Activated T-helper 2 cell treated with anti-CD3 and anti-CD28 coated beads, Interferon-gamma antibody, Interleukin-2, Interleukin-4, amounts not matched to agents 10 μg/mL and 5 μg/mL and 100 μg/mL, durations not matched to agents 14 hours and 24 hours and 36 hours (primary cell): ENCODE results near the gene UPK1B. TPM values are rescaled to one million over a fixed set of nuclear protein-coding genes. Genes with fewer than 3 reads are reported as not detected.

Source experiments
- DNase-seq: peaks from one replicate; pipeline ENCODE4 v3.0.0; 2021; ENCODE audit warnings: low spot score
- H3K27ac Mint-ChIP-seq: one replicate; pipeline ENCODE4 v1.8.0; 2021; ENCODE audit warnings: mixed read lengths
- H3K27me3 Mint-ChIP-seq: one replicate; pipeline ENCODE4 v1.8.0; 2021; ENCODE audit warnings: low read depth, mixed read lengths
- H3K36me3 Mint-ChIP-seq: one replicate; pipeline ENCODE4 v1.8.0; 2021; ENCODE audit warnings: low read depth, mixed read lengths
- H3K4me1 Mint-ChIP-seq: one replicate; pipeline ENCODE4 v1.8.0; 2021; ENCODE audit warnings: low read depth, mixed read lengths
- H3K4me3 Mint-ChIP-seq: one replicate; pipeline ENCODE4 v1.8.0; 2021; ENCODE audit warnings: low read depth, mild to moderate bottlenecking, moderate library complexity, mixed read lengths
- H3K9me3 Mint-ChIP-seq: one replicate; pipeline ENCODE4 v1.8.0; 2021; ENCODE audit warnings: mixed read lengths
- intact Hi-C: fragments of 100-400 bp; cut with micrococcal nuclease; formaldehyde crosslinking; loops from one replicate; pipeline ENCODE4 v1.15.1; 2023
- total RNA-seq: library from RNA; stranded (reverse); gene quantifications from 2 replicates; pipeline ENCODE4 v1.2.3, GENCODE V29; 2022

The UPK1B gene
- total RNA-seq, 1 donor from 2014 or later = not detected

GRCh38 chr3:119219069-119219468, 45.7 kb downstream of the UPK1B start:
- H3K27ac Mint-ChIP-seq = peak overlapping the region; percentile 73
- peak overlapping the region; percentile 14 for H3K4me3 Mint-ChIP-seq
- DNase-seq = peak; percentile 33
- peaks cover 12% of the 10 kb centered on the region for H3K4me1 Mint-ChIP-seq
- peaks cover 59% of the 10 kb centered on the region for H3K36me3 Mint-ChIP-seq
- H3K27me3 Mint-ChIP-seq = no peaks in the 10 kb centered on the region
- intact Hi-C loops = loop anchor here (1.0 kb wide), 1 partner anchor 22 kb away; no protein-coding TSS in a partner anchor
- H3K9me3 Mint-ChIP-seq = no peaks in the 10 kb centered on the region

DNA sequence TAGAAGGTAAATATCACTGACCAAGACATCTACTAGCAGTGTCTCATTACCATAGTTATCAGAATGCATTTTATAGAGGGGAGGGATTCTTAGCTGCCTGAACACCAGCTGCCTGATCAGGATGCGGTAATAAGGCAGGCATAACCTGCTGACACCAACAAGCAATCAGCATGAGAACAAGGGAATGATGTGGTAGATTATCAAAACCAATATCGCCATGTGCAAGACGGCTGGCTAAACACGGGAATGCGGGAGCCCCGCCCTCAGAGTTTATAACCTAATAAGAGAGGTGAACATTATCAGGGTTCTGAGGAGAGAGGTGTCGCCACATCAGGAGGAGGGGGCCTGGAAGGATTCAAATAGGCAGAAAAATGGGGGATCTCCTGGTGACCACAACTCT, 46.8 kb downstream of the UPK1B start:
- peaks cover 52% of the 10 kb centered on the region for H3K36me3 Mint-ChIP-seq
- no peaks in the 10 kb centered on the region for H3K27me3 Mint-ChIP-seq
- DNase-seq = no peak
- no peak overlapping the region for H3K27ac Mint-ChIP-seq
- H3K4me1 Mint-ChIP-seq = peaks cover 12% of the 10 kb centered on the region
- H3K9me3 Mint-ChIP-seq = no peaks in the 10 kb centered on the region
- intact Hi-C loops = no loop called here
- H3K4me3 Mint-ChIP-seq = no peak overlapping the region

DNA sequence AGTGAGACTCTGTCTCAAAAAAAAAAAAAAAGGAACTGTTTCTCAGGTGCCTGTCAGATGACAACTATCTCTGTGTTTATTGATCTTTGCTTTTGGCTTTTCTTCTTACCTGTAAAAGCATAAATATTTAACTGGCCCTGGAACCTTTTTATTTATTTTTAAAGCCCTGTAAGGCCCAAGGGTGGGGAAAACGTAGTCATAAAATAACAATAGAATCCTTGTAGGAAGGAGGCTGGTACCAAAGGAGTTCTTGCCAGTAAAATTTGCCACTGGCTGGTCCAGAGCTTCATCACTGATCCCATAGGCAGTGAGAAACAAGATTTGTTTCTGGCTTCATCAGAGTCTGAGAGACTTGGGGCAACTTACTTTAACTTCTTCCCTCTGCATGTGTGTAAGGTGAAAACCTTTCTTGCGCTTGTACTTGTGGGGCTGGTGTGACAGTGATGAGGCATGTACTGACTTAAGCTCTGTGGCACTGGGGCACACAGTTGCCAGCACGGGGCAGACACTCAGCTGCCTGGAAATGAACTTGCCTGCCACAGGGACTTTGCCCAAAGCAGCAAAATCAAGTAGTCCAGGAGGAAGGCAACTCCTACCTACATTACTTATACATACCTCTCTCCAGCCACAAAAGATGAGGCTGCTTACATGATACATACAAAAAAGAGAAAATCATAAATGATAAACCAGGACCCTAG, 47.7 kb downstream of the UPK1B start:
- Mint-ChIP-seq H3K4me3 (no peak overlapping the region), H3K36me3 (peaks cover 45% of the 10 kb centered on the region), H3K27me3 (no peaks in the 10 kb centered on the region), H3K4me1 (peaks cover 11% of the 10 kb centered on the region), H3K27ac (no peak overlapping the region), H3K9me3 (no peaks in the 10 kb centered on the region)
- no peak for DNase-seq
- intact Hi-C loops = no loop called here

GRCh38 chr3:119221779-119222320, 48.5 kb downstream of the UPK1B start:
- Mint-ChIP-seq H3K4me1 (peaks cover 11% of the 10 kb centered on the region), H3K4me3 (no peak overlapping the region), H3K27me3 (no peaks in the 10 kb centered on the region), H3K27ac (no peak overlapping the region), H3K36me3 (peaks cover 50% of the 10 kb centered on the region), H3K9me3 (no peaks in the 10 kb centered on the region)
- no peak for DNase-seq
- intact Hi-C loops = no loop called here

GRCh38 chr3:119222391-119222790, 49.0 kb downstream of the UPK1B start:
- H3K36me3 Mint-ChIP-seq = peaks cover 49% of the 10 kb centered on the region
- H3K4me3 Mint-ChIP-seq = no peak overlapping the region
- intact Hi-C loops = no loop called here
- peaks cover 11% of the 10 kb centered on the region for H3K4me1 Mint-ChIP-seq
- no peaks in the 10 kb centered on the region for H3K27me3 Mint-ChIP-seq
- no peak overlapping the region for H3K27ac Mint-ChIP-seq
- no peak for DNase-seq
- H3K9me3 Mint-ChIP-seq = no peaks in the 10 kb centered on the region

GRCh38 chr3:119223511-119223910, 50.1 kb downstream of the UPK1B start:
- Mint-ChIP-seq H3K4me1 (peaks cover 12% of the 10 kb centered on the region), H3K4me3 (no peak overlapping the region), H3K27ac (no peak overlapping the region), H3K36me3 (peaks cover 55% of the 10 kb centered on the region), H3K9me3 (no peaks in the 10 kb centered on the region), H3K27me3 (no peaks in the 10 kb centered on the region)
- no peak for DNase-seq
- intact Hi-C loops = no loop called here

DNA sequence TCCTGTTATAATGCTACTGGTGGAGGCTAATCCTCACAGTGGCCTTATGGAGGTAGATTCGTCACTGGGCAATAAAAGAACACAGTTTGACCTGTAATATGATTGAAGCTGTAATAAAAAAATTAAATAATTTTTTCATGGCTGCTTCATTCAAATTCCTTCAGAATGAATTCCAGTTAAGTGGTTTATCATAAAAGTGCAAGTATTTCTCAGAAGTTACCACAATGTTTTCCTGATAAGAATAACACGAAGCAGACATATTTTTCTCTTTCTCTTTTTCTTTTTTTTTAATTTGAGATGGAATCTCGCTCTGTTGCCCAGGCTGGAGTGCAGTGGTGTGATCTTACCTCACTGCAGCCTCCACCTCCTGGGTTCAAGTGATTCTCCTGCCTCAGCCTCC, 51.7 kb downstream of the UPK1B start:
- no peak overlapping the region for H3K27ac Mint-ChIP-seq
- intact Hi-C loops = no loop called here
- no peaks in the 10 kb centered on the region for H3K27me3 Mint-ChIP-seq
- H3K4me3 Mint-ChIP-seq = no peak overlapping the region
- H3K4me1 Mint-ChIP-seq = peaks cover 3% of the 10 kb centered on the region
- DNase-seq = no peak
- no peaks in the 10 kb centered on the region for H3K9me3 Mint-ChIP-seq
- peaks cover 60% of the 10 kb centered on the region for H3K36me3 Mint-ChIP-seq

GRCh38 chr3:119227070-119227850, 53.9 kb downstream of the UPK1B start:
- Mint-ChIP-seq H3K27me3 (no peaks in the 10 kb centered on the region), H3K36me3 (peaks cover 69% of the 10 kb centered on the region), H3K9me3 (no peaks in the 10 kb centered on the region), H3K4me3 (no peak overlapping the region), H3K4me1 (peaks cover 9% of the 10 kb centered on the region), H3K27ac (no peak overlapping the region)
- DNase-seq = no peak
- intact Hi-C loops = no loop called here

DNA sequence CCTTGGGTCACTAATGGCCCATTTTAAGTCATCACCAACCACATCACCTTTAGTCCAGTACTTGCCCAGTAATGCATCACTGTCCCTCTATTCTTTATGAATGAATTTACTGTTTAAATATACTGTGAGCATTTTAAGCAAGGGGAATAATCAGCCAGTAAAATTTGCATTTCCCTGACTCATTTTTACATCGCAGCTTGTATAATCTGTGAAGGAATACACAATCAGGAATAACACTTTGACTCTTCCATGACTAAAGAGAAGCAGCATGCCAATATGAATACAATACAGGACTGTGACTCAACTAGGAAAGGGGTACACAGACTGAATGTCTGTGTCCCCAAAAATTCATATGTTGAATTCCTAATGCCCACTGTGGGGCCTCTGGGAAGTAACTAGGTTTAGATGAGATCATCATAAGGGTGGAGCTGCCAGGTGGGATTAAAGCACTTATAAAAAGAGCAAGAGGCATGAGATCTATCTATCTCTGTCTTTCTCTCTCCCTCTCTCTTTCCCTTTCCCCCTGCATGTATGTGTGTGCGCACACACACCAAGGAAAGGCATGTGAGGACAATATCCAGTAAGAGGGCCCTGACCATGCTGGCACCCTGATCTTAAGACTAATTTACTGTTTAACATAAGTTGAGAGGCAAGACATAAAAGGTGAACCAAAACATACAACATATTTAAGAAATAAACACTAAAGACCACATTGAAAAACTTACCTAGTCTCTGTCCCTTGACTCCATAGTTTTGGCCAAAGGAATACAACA, 55.2 kb downstream of the UPK1B start:
- no peak for DNase-seq
- Mint-ChIP-seq H3K9me3 (no peaks in the 10 kb centered on the region), H3K4me1 (peaks cover 10% of the 10 kb centered on the region), H3K27ac (no peak overlapping the region), H3K36me3 (peaks cover 75% of the 10 kb centered on the region), H3K4me3 (no peak overlapping the region), H3K27me3 (no peaks in the 10 kb centered on the region)
- intact Hi-C loops = no loop called here

- DNase-seq = no peak
- no peak overlapping the region for H3K4me3 Mint-ChIP-seq
- peaks cover 10% of the 10 kb centered on the region for H3K4me1 Mint-ChIP-seq
- intact Hi-C loops = no loop called here
- H3K36me3 Mint-ChIP-seq = peaks cover 69% of the 10 kb centered on the region
- no peak overlapping the region for H3K27ac Mint-ChIP-seq
- no peaks in the 10 kb centered on the region for H3K9me3 Mint-ChIP-seq
- no peaks in the 10 kb centered on the region for H3K27me3 Mint-ChIP-seq
Measured at GRCh38 chr3:119229190-119229589, 55.8 kb downstream of the UPK1B start.

DNA sequence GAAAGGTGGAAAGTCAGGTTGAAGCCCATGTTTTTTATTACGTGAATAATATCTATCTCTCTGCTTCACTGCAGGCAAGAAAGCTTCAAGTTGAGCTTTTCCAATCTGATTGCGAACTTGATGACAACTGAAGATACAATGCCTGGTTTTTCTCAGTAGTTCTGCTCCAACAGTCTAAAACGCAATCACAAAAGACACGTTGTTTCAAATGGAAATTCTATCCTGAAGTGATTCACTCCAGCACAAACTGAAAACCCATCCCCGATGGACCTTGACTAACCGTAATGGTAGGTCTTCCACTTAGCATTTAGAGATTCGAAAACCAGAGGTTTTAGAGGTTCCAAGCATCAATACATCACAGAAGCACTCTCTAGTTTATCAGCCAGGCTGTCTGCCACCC, 56.7 kb downstream of the UPK1B start:
- no peak for DNase-seq
- no peaks in the 10 kb centered on the region for H3K9me3 Mint-ChIP-seq
- no peak overlapping the region for H3K4me3 Mint-ChIP-seq
- H3K27me3 Mint-ChIP-seq = no peaks in the 10 kb centered on the region
- intact Hi-C loops = no loop called here
- no peak overlapping the region for H3K27ac Mint-ChIP-seq
- H3K4me1 Mint-ChIP-seq = peaks cover 16% of the 10 kb centered on the region
- H3K36me3 Mint-ChIP-seq = peaks cover 76% of the 10 kb centered on the region

GRCh38 chr3:119230745-119231144, 57.3 kb downstream of the UPK1B start:
- peaks cover 23% of the 10 kb centered on the region for H3K4me1 Mint-ChIP-seq
- intact Hi-C loops = no loop called here
- no peaks in the 10 kb centered on the region for H3K27me3 Mint-ChIP-seq
- no peak for DNase-seq
- H3K27ac Mint-ChIP-seq = no peak overlapping the region
- no peaks in the 10 kb centered on the region for H3K9me3 Mint-ChIP-seq
- H3K4me3 Mint-ChIP-seq = no peak overlapping the region
- peaks cover 82% of the 10 kb centered on the region for H3K36me3 Mint-ChIP-seq
